Measurements from ENCODE around the gene PROM1. TPM values are rescaled to one million over a fixed set of nuclear protein-coding genes. Genes with fewer than 3 reads are reported as not detected.

PROM1 gene
- total RNA-seq, 6 donors from 2014 or later: 1.6 to 43.6 (median 4.3) TPM

GRCh38 chr4:16000708-16001483 lies 82.9 kb downstream of the PROM1 start:
- ATAC-seq (ENCODE audit: low FRiP score in 2 of 2) (peak; percentile 25 to 39), DNase-seq (peak in 1 of 2 donors; percentile 16)
- Histone ChIP-seq H3K27me3 (no peaks in the 10 kb centered on the region), H3K27ac (no peak overlapping the region), H3K4me1 (peaks cover 0 to 5% (median 0%) of the 10 kb centered on the region in 4 donors), H3K36me3 (no peaks in the 10 kb centered on the region), H3K4me3 (no peak overlapping the region), H3K9me3 (no peaks in the 10 kb centered on the region)
- TF ChIP-seq CTCF (IDR thresholded peaks at IDR 0.05) (no peak), POLR2A (IDR thresholded peaks at IDR 0.05) (no peak), EP300 (IDR thresholded peaks at IDR 0.05) (no peak), POLR2AphosphoS5 (IDR thresholded peaks at IDR 0.05) (no peak)
- 76 to 77% methylated on average over 12 of the region's 12 CpGs for whole genome bisulfite sequencing, 2 donors

- H3K36me3 ChIP-seq: no peaks in the 10 kb centered on the region
Observed at GRCh38 chr4:15996773-15997172, 87.0 kb downstream of the PROM1 start.

GRCh38 chr4:15995826-15996225 lies 88.0 kb downstream of the PROM1 start:
- TF ChIP-seq POLR2AphosphoS5 (IDR thresholded peaks at IDR 0.05) (no peak), EP300 (IDR thresholded peaks at IDR 0.05) (no peak), POLR2A (IDR thresholded peaks at IDR 0.05) (no peak), CTCF (IDR thresholded peaks at IDR 0.05) (no peak)

More at GRCh38 chr4:15996773-15997172, 87.0 kb downstream of the PROM1 start:
- ATAC-seq (ENCODE audit: low FRiP score in 2 of 2) (no peak), DNase-seq (no peak)
- no peak overlapping the region for H3K27ac ChIP-seq
- no peak overlapping the region for H3K4me3 ChIP-seq
- TF ChIP-seq POLR2AphosphoS5 (IDR thresholded peaks at IDR 0.05) (no peak), POLR2A (IDR thresholded peaks at IDR 0.05) (no peak), CTCF (IDR thresholded peaks at IDR 0.05) (no peak), EP300 (IDR thresholded peaks at IDR 0.05) (no peak)
- no peaks in the 10 kb centered on the region for H3K27me3 ChIP-seq
- H3K9me3 ChIP-seq: no peaks in the 10 kb centered on the region
- 57 to 78% methylated on average over 4 of the region's 4 CpGs for WGBS, 2 donors
- peaks cover 0 to 5% (median 0%) of the 10 kb centered on the region in 4 donors for H3K4me1 ChIP-seq

GRCh38 chr4:15992167-15992485 lies 91.7 kb downstream of the PROM1 start:
- DNase-seq (no peak), ATAC-seq (ENCODE audit: low FRiP score in 2 of 2) (no peak)
- no peaks in the 10 kb centered on the region for H3K36me3 ChIP-seq
- H3K4me3 ChIP-seq: no peak overlapping the region
- no peak for TF ChIP-seq EP300 (IDR thresholded peaks at IDR 0.05)
- no peak for TF ChIP-seq POLR2AphosphoS5 (IDR thresholded peaks at IDR 0.05)
- TF ChIP-seq CTCF (IDR thresholded peaks at IDR 0.05): no peak
- TF ChIP-seq POLR2A (IDR thresholded peaks at IDR 0.05): no peak
- no peaks in the 10 kb centered on the region for H3K9me3 ChIP-seq
- 67 to 69% methylated on average over 2 of the region's 2 CpGs for WGBS, 2 donors
- no peaks in the 10 kb centered on the region for H3K27me3 ChIP-seq
- no peaks in the 10 kb centered on the region for H3K4me1 ChIP-seq
- H3K27ac ChIP-seq: no peak overlapping the region

More at GRCh38 chr4:15995826-15996225, 88.0 kb downstream of the PROM1 start:
- DNase-seq: no peak
- H3K27me3 ChIP-seq: no peaks in the 10 kb centered on the region
- no peaks in the 10 kb centered on the region for H3K36me3 ChIP-seq
- no peak overlapping the region for H3K4me3 ChIP-seq
- H3K27ac ChIP-seq: no peak overlapping the region
- no peaks in the 10 kb centered on the region for H3K4me1 ChIP-seq
- H3K9me3 ChIP-seq: no peaks in the 10 kb centered on the region
- 94 to 95% methylated on average over 3 of the region's 3 CpGs for WGBS, 2 donors
- no peak for ATAC-seq (ENCODE audit: low FRiP score in 2 of 2)
